Transverse colon (tissue), 4 donors: ENCODE data around the gene ZNF711.

Source experiments
- POLR2AphosphoS5 ChIP-seq, 3 donors: sonication (generic); formaldehyde crosslinking; IDR thresholded peaks; one replicate each; pipeline ENCODE4 v1.6.1; 2016; ENCODE audit warnings: antibody characterized with exemption in 3 of 3
- TF ChIP-seq, protein P1 (sequence below), 5 experiments: fragments of 200-600 bp in 3 of 5; fragments of 450-650 bp in 2 of 5; sonication (generic) in 3 of 5; IDR thresholded peaks; 1 replicate in 2 of 5; 2 replicates in 3 of 5; pipeline ENCODE4 v1.5.1; 2016 to 2017; ENCODE audit warnings: antibody characterized with exemption in 5 of 5, inconsistent platforms in 3 of 5, mild to moderate bottlenecking in 2 of 5, moderate library complexity in 1 of 5

DNA sequence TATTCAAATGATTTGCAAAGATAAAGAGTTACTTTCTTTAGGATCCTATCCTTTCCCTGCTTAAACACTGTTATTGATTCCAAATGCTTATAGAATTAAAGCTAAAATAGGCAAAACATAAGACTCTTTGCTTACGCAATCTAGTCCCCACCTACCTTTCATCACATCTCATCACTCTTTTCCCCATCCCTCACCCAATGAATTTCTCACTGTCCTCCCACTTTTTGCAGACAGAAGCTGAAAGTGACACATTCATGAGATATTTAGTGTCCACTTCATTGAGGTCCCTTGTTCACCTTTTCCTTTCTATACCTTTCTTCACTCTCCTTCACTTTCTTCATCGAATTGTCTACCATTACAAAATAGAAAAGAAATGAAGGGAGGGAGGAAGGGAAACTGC is 636 bp upstream of the ZNF711 start:
- TF ChIP-seq, protein P1, sequence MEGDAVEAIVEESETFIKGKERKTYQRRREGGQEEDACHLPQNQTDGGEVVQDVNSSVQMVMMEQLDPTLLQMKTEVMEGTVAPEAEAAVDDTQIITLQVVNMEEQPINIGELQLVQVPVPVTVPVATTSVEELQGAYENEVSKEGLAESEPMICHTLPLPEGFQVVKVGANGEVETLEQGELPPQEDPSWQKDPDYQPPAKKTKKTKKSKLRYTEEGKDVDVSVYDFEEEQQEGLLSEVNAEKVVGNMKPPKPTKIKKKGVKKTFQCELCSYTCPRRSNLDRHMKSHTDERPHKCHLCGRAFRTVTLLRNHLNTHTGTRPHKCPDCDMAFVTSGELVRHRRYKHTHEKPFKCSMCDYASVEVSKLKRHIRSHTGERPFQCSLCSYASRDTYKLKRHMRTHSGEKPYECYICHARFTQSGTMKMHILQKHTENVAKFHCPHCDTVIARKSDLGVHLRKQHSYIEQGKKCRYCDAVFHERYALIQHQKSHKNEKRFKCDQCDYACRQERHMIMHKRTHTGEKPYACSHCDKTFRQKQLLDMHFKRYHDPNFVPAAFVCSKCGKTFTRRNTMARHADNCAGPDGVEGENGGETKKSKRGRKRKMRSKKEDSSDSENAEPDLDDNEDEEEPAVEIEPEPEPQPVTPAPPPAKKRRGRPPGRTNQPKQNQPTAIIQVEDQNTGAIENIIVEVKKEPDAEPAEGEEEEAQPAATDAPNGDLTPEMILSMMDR (IDR thresholded peaks at IDR 0.05): no peak
- no peak for TF ChIP-seq POLR2AphosphoS5 (IDR thresholded peaks at IDR 0.05)
